HFFc6 (cell line): ENCODE data around the gene LKAAEAR1. TPM values are rescaled to one million over a fixed set of nuclear protein-coding genes. Genes with fewer than 3 reads are reported as not detected.

ENCODE experiments used
- DNase-seq: peaks from one replicate; pipeline ENCODE4 v3.0.0-alpha.2; 2018
- H3K27ac Mint-ChIP-seq: 2 replicates; pipeline ENCODE4 v1.8.0; 2020; ENCODE audit warnings: mild to moderate bottlenecking, mixed read lengths
- H3K27me3 Mint-ChIP-seq: 2 replicates; pipeline ENCODE4 v1.8.0; 2021; ENCODE audit warnings: mild to moderate bottlenecking, moderate library complexity, mixed read lengths; ENCODE audit not compliant: insufficient read depth
- H3K36me3 Mint-ChIP-seq: 2 replicates; pipeline ENCODE4 v1.8.0; 2021; ENCODE audit warnings: low read depth, mixed read lengths
- H3K4me1 Mint-ChIP-seq: 2 replicates; pipeline ENCODE4 v1.8.0; 2020; ENCODE audit warnings: low read depth, mixed read lengths
- H3K4me3 Mint-ChIP-seq: 2 replicates; pipeline ENCODE4 v1.8.0; 2020; ENCODE audit warnings: mild to moderate bottlenecking, moderate library complexity, mixed read lengths
- H3K9me3 Mint-ChIP-seq: 2 replicates; pipeline ENCODE4 v1.8.0; 2020; ENCODE audit warnings: mild to moderate bottlenecking, mixed read lengths
- total RNA-seq, 6 experiments: library from RNA; stranded (reverse); fragmentation: NEBNext Ultra II Directional; extraction: Animal tissue kit (Norgen Biotek cat#: 25700); gene quantifications; 2 replicates in 1 of 6; 3 replicates in 5 of 6; pipeline ENCODE4 v1.2.3, GENCODE V29; 2021
- TF ChIP-seq, protein P1 (sequence below): fragments of 200-600 bp; sonication (generic); IDR thresholded peaks from 2 replicates; pipeline ENCODE4 v1.5.0; 2021; ENCODE audit warnings: antibody characterized with exemption, mild to moderate bottlenecking

The LKAAEAR1 gene
- total RNA-seq, 6 experiments from 2014 or later, result not detected

DNA sequence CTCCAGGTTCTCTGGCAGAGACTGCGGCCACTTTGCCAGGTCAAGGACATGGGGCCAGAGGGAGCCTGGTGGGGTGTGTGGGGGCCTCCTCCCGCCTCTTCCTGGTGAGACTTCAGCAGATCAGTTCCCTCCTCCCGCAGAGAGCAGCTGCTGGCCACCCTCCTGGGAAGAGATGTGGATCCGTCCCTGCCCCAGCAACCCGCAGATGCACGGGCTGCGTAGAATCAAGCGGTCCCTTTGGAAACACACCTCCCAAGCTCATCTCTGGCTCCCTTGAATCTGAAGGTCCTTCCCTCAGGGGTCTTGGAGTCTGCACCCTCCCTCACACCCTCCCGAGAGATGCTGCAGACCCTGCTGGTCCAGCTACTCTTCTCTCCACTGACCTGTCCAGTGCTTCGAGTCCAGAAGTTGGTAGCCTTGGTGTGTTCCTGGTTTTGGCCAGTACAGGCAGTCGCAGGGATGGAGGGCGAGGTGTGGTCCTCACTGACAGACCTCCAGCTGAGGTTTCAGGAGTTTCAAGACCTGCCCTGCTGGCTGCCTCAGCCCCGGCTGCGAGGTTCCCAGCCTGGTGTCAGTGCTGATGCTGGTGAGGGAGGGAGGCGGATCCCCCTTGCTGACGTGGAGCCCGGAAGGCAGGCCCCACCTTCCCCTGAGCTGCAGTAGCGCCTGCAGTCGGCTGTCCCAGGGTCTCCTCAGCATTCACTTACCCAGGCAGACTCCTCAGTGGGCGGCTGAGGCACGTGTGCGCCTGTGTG lies 23.0 kb upstream of the LKAAEAR1 start, which contains the start of gene NPBWR2:
Gene NPBWR2 (minus strand): TSS at position 585 of the 755 bp plus-strand sequence. CDS start 734 bp downstream, outside the sequence.
- Mint-ChIP-seq H3K36me3 (no peaks in the 10 kb centered on the region), H3K4me1 (no peaks in the 10 kb centered on the region), H3K9me3 (no peaks in the 10 kb centered on the region), H3K4me3 (no peak within 1 kb of the TSS), H3K27ac (no peak within 1 kb of the TSS), H3K27me3 (peaks cover 38% of the 10 kb centered on the region)
- DNase-seq, result no peak
- TF ChIP-seq, protein P1, sequence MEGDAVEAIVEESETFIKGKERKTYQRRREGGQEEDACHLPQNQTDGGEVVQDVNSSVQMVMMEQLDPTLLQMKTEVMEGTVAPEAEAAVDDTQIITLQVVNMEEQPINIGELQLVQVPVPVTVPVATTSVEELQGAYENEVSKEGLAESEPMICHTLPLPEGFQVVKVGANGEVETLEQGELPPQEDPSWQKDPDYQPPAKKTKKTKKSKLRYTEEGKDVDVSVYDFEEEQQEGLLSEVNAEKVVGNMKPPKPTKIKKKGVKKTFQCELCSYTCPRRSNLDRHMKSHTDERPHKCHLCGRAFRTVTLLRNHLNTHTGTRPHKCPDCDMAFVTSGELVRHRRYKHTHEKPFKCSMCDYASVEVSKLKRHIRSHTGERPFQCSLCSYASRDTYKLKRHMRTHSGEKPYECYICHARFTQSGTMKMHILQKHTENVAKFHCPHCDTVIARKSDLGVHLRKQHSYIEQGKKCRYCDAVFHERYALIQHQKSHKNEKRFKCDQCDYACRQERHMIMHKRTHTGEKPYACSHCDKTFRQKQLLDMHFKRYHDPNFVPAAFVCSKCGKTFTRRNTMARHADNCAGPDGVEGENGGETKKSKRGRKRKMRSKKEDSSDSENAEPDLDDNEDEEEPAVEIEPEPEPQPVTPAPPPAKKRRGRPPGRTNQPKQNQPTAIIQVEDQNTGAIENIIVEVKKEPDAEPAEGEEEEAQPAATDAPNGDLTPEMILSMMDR, result no peak

GRCh38 chr20:64106435-64106961 lies 22.3 kb upstream of the LKAAEAR1 start:
- no peaks in the 10 kb centered on the region for H3K9me3 Mint-ChIP-seq
- H3K27me3 Mint-ChIP-seq, result peaks cover 36% of the 10 kb centered on the region
- H3K27ac Mint-ChIP-seq, result no peak overlapping the region
- H3K4me3 Mint-ChIP-seq, result no peak overlapping the region
- DNase-seq, result no peak
- no peaks in the 10 kb centered on the region for H3K4me1 Mint-ChIP-seq
- no peaks in the 10 kb centered on the region for H3K36me3 Mint-ChIP-seq
- TF ChIP-seq, protein P1, result no peak

DNA sequence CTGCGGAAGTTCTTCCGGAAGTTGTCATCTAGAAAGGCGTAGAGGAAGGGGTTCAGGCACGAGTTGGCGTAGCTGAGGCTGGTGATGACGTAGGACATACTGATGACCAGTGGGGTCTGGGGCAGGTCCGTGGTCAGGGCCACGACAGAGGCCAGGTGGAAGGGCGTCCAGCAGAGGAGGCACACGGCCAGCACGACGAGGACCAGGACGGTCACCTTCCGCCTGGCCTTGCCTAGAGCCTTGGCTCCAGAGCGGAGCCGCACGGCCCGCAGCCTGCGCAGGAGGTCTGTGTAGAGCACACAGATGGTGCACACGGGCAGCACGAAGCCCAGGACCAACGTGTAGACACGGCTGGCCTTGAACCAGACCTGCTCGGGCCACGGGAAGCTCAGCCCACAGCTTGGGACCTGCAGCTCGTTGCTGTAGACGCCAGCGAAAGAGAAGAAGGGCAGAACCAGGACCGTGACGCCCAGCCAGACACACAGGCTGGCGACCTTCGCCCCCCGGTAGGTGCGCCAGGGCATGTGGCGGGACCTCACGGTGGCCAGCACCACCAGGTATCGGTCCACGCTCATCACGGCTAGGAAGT lies 21.7 kb upstream of the LKAAEAR1 start:
- no peak for DNase-seq
- no peaks in the 10 kb centered on the region for H3K9me3 Mint-ChIP-seq
- no peaks in the 10 kb centered on the region for H3K4me1 Mint-ChIP-seq
- H3K4me3 Mint-ChIP-seq, result no peak overlapping the region
- H3K27me3 Mint-ChIP-seq, result peaks cover 38% of the 10 kb centered on the region
- no peaks in the 10 kb centered on the region for H3K36me3 Mint-ChIP-seq
- H3K27ac Mint-ChIP-seq, result no peak overlapping the region
- TF ChIP-seq, protein P1, result no peak

GRCh38 chr20:64104667-64105451 lies 20.7 kb upstream of the LKAAEAR1 start:
- no peaks in the 10 kb centered on the region for H3K4me1 Mint-ChIP-seq
- DNase-seq, result no peak
- no peaks in the 10 kb centered on the region for H3K36me3 Mint-ChIP-seq
- no peak overlapping the region for H3K27ac Mint-ChIP-seq
- no peaks in the 10 kb centered on the region for H3K9me3 Mint-ChIP-seq
- TF ChIP-seq, protein P1, result no peak
- H3K27me3 Mint-ChIP-seq, result peaks cover 40% of the 10 kb centered on the region
- H3K4me3 Mint-ChIP-seq, result no peak overlapping the region

GRCh38 chr20:64103871-64104666 lies 19.9 kb upstream of the LKAAEAR1 start:
- Mint-ChIP-seq H3K4me3 (no peak overlapping the region), H3K4me1 (no peaks in the 10 kb centered on the region), H3K36me3 (no peaks in the 10 kb centered on the region), H3K9me3 (no peaks in the 10 kb centered on the region), H3K27me3 (peaks cover 38% of the 10 kb centered on the region), H3K27ac (no peak overlapping the region)
- no peak for DNase-seq
- TF ChIP-seq, protein P1, result no peak
